Measurements from ENCODE around the gene PDZD7.

The PDZD7 gene

DNA sequence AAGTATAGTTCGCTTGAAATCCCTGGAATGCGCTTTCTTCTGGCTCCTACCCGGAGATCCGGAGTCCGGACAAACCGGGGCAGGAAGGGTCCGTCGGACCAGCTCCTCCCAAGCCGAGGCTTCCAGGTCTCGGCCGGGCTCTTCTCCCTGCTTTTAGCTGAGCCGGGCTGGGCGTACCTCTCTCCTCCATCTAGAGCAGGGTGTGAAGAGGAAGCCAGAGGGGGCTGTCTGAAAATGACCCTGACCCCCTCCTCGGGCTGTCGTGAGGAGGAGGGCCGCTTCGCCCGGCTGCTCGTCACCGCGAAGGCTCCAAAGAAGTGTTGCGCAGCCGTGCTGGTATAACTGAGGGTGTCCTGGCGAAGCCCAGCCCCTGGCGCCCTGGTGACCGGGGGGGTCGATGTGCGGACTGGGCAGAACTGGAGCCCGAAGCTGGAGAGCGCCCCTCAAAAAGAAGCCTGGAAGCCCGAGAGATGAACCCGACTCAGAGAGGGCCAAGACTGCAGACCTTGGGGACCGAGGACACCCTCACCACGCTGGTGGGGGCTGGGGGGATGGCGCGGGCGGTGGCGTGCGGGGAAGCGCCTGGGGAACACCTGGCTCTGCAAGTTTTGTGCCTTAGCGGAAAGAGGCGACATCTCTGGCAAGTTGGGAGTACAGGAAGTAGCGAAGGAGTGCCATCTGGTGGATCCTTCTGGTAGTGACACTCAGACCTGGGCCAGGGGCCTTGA lies 36.6 kb upstream of the PDZD7 start (continued):
- TF ChIP-seq ZNF341 (tag by site-specific recombination; IDR thresholded peaks at IDR 0.05; ENCODE audit: low read depth): peak; percentile 80
- no peak for TF ChIP-seq ZSCAN23 (tag by site-specific recombination; IDR thresholded peaks at IDR 0.05)
- TF ChIP-seq ZFHX2 (tag by site-specific recombination; conservative IDR thresholded peaks at IDR 0.05): peak; percentile 39
- peak; percentile 59; the same call in 1 of the 2 replicates for TF ChIP-seq KLF16 (tag by site-specific recombination; IDR thresholded peaks at IDR 0.05)
- no peak for TF ChIP-seq HOXC10 (CRISPR knock-in tag; IDR thresholded peaks at IDR 0.05)
- TF ChIP-seq ZNF37A (tag by site-specific recombination; IDR thresholded peaks at IDR 0.05): no peak
- TF ChIP-seq, protein P1, sequence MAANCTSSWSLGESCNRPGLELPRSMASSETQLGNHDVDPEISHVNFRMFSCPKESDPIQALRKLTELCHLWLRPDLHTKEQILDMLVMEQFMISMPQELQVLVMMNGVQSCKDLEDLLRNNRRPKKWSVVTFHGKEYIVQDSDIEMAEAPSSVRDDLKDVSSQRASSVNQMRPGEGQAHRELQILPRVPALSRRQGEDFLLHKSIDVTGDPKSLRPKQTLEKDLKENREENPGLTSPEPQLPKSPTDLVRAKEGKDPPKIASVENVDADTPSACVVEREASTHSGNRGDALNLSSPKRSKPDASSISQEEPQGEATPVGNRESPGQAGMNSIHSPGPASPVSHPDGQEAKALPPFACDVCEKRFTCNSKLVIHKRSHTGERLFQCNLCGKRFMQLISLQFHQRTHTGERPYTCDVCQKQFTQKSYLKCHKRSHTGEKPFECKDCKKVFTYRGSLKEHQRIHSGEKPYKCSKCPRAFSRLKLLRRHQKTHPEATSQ (tag by site-specific recombination; IDR thresholded peaks at IDR 0.05): no peak
- no peak for TF ChIP-seq ZNF529 (tag by site-specific recombination; IDR thresholded peaks at IDR 0.05; ENCODE audit: insufficient replicate concordance)
- TF ChIP-seq ZNF560 (tag by site-specific recombination; IDR thresholded peaks at IDR 0.05; ENCODE audit: borderline replicate concordance): no peak
- TF ChIP-seq ZNF621 (tag by site-specific recombination; IDR thresholded peaks at IDR 0.05): no peak
- no peak for TF ChIP-seq ELK4 (IDR thresholded peaks at IDR 0.05; ENCODE audit: borderline replicate concordance, low read depth, low read length)
- peak; percentile 27; the same call in 1 of the 2 replicates for TF ChIP-seq KLF1 (tag by site-specific recombination; IDR thresholded peaks at IDR 0.05)
- TF ChIP-seq ZNF280C (tag by site-specific recombination; IDR thresholded peaks at IDR 0.05): no peak
- TF ChIP-seq ZNF175 (tag by site-specific recombination; IDR thresholded peaks at IDR 0.05): no peak
- no peak for TF ChIP-seq HOXA7 (CRISPR knock-in tag; IDR thresholded peaks at IDR 0.05; ENCODE audit: borderline replicate concordance)
- no peak for TF ChIP-seq OSR2 (tag by site-specific recombination; IDR thresholded peaks at IDR 0.05)
- TF ChIP-seq ZSCAN18 (tag by site-specific recombination; IDR thresholded peaks at IDR 0.05): no peak
- peak; percentile 81 for TF ChIP-seq ZNF600 (tag by site-specific recombination; IDR thresholded peaks at IDR 0.05)
- TF ChIP-seq ZNF530 (tag by site-specific recombination; IDR thresholded peaks at IDR 0.05; ENCODE audit: low read depth): no peak
- no peak for TF ChIP-seq ZNF521 (tag by site-specific recombination; IDR thresholded peaks at IDR 0.05)
- TF ChIP-seq SCRT2 (tag by site-specific recombination; IDR thresholded peaks at IDR 0.05): peak; percentile 25; the same call in 1 of the 2 replicates
- no peak for TF ChIP-seq MEIS1 (CRISPR knock-in tag; IDR thresholded peaks at IDR 0.05; ENCODE audit: borderline replicate concordance)
- TF ChIP-seq ZBTB20 (tag by site-specific recombination; IDR thresholded peaks at IDR 0.05): peak; percentile 63; the same call in 1 of the 2 replicates
- 0 out of 2 replicates have a peak, but pooled peaks have one; percentile 45 for TF ChIP-seq ZNF692 (tag by site-specific recombination; IDR thresholded peaks at IDR 0.05)
- TF ChIP-seq ZNF707 (tag by site-specific recombination; IDR thresholded peaks at IDR 0.05): no peak
- TF ChIP-seq ZNF112 (tag by site-specific recombination; IDR thresholded peaks at IDR 0.05): no peak
- TF ChIP-seq EGR2 (tag by site-specific recombination; IDR thresholded peaks at IDR 0.05; ENCODE audit: low read depth): peak; percentile 52; the same call in 1 of the 2 replicates
- TF ChIP-seq, protein P2, sequence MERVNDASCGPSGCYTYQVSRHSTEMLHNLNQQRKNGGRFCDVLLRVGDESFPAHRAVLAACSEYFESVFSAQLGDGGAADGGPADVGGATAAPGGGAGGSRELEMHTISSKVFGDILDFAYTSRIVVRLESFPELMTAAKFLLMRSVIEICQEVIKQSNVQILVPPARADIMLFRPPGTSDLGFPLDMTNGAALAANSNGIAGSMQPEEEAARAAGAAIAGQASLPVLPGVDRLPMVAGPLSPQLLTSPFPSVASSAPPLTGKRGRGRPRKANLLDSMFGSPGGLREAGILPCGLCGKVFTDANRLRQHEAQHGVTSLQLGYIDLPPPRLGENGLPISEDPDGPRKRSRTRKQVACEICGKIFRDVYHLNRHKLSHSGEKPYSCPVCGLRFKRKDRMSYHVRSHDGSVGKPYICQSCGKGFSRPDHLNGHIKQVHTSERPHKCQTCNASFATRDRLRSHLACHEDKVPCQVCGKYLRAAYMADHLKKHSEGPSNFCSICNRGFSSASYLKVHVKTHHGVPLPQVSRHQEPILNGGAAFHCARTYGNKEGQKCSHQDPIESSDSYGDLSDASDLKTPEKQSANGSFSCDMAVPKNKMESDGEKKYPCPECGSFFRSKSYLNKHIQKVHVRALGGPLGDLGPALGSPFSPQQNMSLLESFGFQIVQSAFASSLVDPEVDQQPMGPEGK (tag by site-specific recombination; IDR thresholded peaks at IDR 0.05): peak; percentile 100
- peak; percentile 26; the same call in 1 of the 2 replicates for TF ChIP-seq ZFP69B (tag by site-specific recombination; IDR thresholded peaks at IDR 0.05)
- TF ChIP-seq ZNF776 (tag by site-specific recombination; IDR thresholded peaks at IDR 0.05; ENCODE audit: borderline replicate concordance): no peak
- TF ChIP-seq ZFP41 (tag by site-specific recombination; IDR thresholded peaks at IDR 0.05; ENCODE audit: borderline replicate concordance): no peak
